GM12878 (cell line): ENCODE measurements around the gene PTGER4. TPM values are rescaled to one million over a fixed set of nuclear protein-coding genes. Genes with fewer than 3 reads are reported as not detected.

ENCODE experiments used
- ATAC-seq: fragments of 200-7000 bp; cut with Tn5 transposase; 3 replicates; pipeline ENCODE4 v1.9.1; 2020; ENCODE audit warnings: mild to moderate bottlenecking, moderate library complexity
- BruUV-seq: library from RNA; stranded (reverse); fragments of 400-500 nt; replicated peaks from 2 replicates; lab custom pipeline; 2021; lab: Mats Ljungman, UMichigan
- CTCF ChIA-PET: fragments of 300-600 bp; sonication (Branson Sonifier 250); formaldehyde crosslinking; extraction: SDS; loops from one replicate; lab custom pipeline; 2021; ENCODE audit warnings: inconsistent platforms; lab: Yijun Ruan, JAX
- POLR2A ChIA-PET: fragments of 350-600 bp; formaldehyde crosslinking; extraction: SDS; loops from one replicate; lab custom pipeline; 2021; ENCODE audit warnings: inconsistent platforms; lab: Charles Lee
- RAD21 ChIA-PET: fragments of 300-600 bp; sonication (Branson Sonifier 250); formaldehyde crosslinking; loops from one replicate; lab custom pipeline; 2023; ENCODE audit warnings: antibody characterized with exemption; ENCODE audit not compliant: unreplicated experiment; lab: Charles Lee
- SMC1A ChIA-PET: fragments of 300-600 bp; sonication (Branson Sonifier 250); formaldehyde crosslinking; loops from one replicate; lab custom pipeline; 2023; ENCODE audit not compliant: unreplicated experiment, uncharacterized antibody; lab: Charles Lee
- DNase-seq: peaks from one replicate; pipeline ENCODE4 v3.0.0-alpha.2; 2011; ENCODE audit warnings: low read depth, low spot score
- FAIRE-seq: peaks from 3 replicates; lab custom pipeline; 2011; peaks lifted over from hg19 to GRCh38; lab: Jason Lieb, UNC
- H2AFZ ChIP-seq: 2 replicates; pipeline ENCODE4 v1.6.0; 2011; ENCODE audit warnings: low read depth, low read length, control low read depth; ENCODE audit not compliant: control insufficient read depth
- H3K27ac ChIP-seq: 2 replicates; pipeline ENCODE4 v1.5.1; 2011; ENCODE audit warnings: control low read depth; ENCODE audit not compliant: control insufficient read depth, insufficient read depth
- H3K27me3 ChIP-seq, 2 experiments: replicated peaks in 1 of 2; 2 replicates each; pipeline versions ENCODE4 v1.6.0 to v1.6.1; 2011; ENCODE audit warnings: low read length in 1 of 2; ENCODE audit not compliant: control insufficient read depth in 2 of 2, insufficient read depth in 2 of 2
- H3K36me3 ChIP-seq, 2 experiments: 2 replicates each; pipeline ENCODE4 v1.5.1; 2011; ENCODE audit warnings: low read length in 1 of 2; ENCODE audit not compliant: control insufficient read depth in 2 of 2, insufficient read depth in 2 of 2
- H3K4me1 ChIP-seq: 2 replicates; pipeline ENCODE4 v1.6.1; 2011; ENCODE audit warnings: mild to moderate bottlenecking, low read length, moderate library complexity, mixed read lengths; ENCODE audit not compliant: control insufficient read depth, insufficient read depth
- H3K4me2 ChIP-seq: 2 replicates; pipeline ENCODE4 v1.6.0; 2011; ENCODE audit warnings: control low read depth; ENCODE audit not compliant: control insufficient read depth, insufficient read depth
- H3K4me3 ChIP-seq: fragments of 200-600 bp; sonication (generic); 2 replicates; pipeline ENCODE4 v1.5.1; 2016
- H3K79me2 ChIP-seq: 2 replicates; pipeline ENCODE4 v1.6.0; 2011; ENCODE audit warnings: low read length; ENCODE audit not compliant: control insufficient read depth, insufficient read depth
- H3K9ac ChIP-seq: 2 replicates; pipeline ENCODE4 v1.8.0; 2011; ENCODE audit warnings: low read length, control low read depth, mixed read lengths; ENCODE audit not compliant: control insufficient read depth, insufficient read depth
- H3K9me3 ChIP-seq: replicated peaks from 3 replicates; pipeline ENCODE4 v1.5.1; 2011; ENCODE audit warnings: mild to moderate bottlenecking, low read length; ENCODE audit not compliant: control insufficient read depth, insufficient read depth
- H4K20me1 ChIP-seq: 2 replicates; pipeline ENCODE4 v1.6.0; 2011; ENCODE audit not compliant: control insufficient read depth, insufficient read depth
- BHLHE40 ChIP-seq, 2 experiments: fragments of 450-650 bp in 1 of 2; IDR thresholded peaks; 2 replicates each; pipeline ENCODE4 v1.6.1; 2011 to 2017; ENCODE audit warnings: low read depth in 2 of 2, borderline replicate concordance in 1 of 2, improper control_type of control experiment in 1 of 2, low read length in 1 of 2, mild to moderate bottlenecking in 1 of 2
- BRCA1 ChIP-seq: IDR thresholded peaks from 2 replicates; pipeline ENCODE4 v1.6.1; 2011; ENCODE audit warnings: low read depth, low read length, improper control_type of control experiment
- CTCF ChIP-seq, 3 experiments: IDR thresholded peaks in 2 of 3; conservative IDR thresholded peaks in 1 of 3; 2 replicates each; pipeline ENCODE4 v1.5.1; 2011; ENCODE audit warnings: low read depth in 3 of 3, low read length in 3 of 3, mild to moderate bottlenecking in 3 of 3, control low read depth in 2 of 3, moderate library complexity in 2 of 3, inconsistent platforms in 1 of 3, mixed read lengths in 1 of 3; ENCODE audit not compliant: control insufficient read depth in 2 of 3, insufficient read depth in 1 of 3; ENCODE audit errors: extremely low read depth in 1 of 3
- E4F1 ChIP-seq: fragments of 450-650 bp; IDR thresholded peaks from 2 replicates; pipeline ENCODE4 v1.6.1; 2018; ENCODE audit warnings: borderline replicate concordance, mild to moderate bottlenecking; ENCODE audit not compliant: partially characterized antibody
- IKZF1 ChIP-seq: fragments of 450-650 bp; conservative IDR thresholded peaks from 2 replicates; pipeline ENCODE4 v1.6.1; 2017; ENCODE audit warnings: antibody characterized with exemption, mild to moderate bottlenecking
- JUNB ChIP-seq: IDR thresholded peaks from 2 replicates; pipeline ENCODE4 v1.6.1; 2016; ENCODE audit warnings: antibody characterized with exemption, mild to moderate bottlenecking
- KAT2A ChIP-seq: conservative IDR thresholded peaks from 2 replicates; pipeline ENCODE4 v1.6.1; 2011; ENCODE audit warnings: low read depth, low read length; ENCODE audit not compliant: control insufficient read depth
- POLR2A ChIP-seq: IDR thresholded peaks from 2 replicates; pipeline ENCODE4 v1.6.1; 2011; ENCODE audit warnings: low read depth, mild to moderate bottlenecking, low read length
- SMAD1 ChIP-seq: fragments of 450-650 bp; IDR thresholded peaks from 2 replicates; pipeline ENCODE4 v1.6.1; 2018; ENCODE audit warnings: mild to moderate bottlenecking, low read depth; ENCODE audit not compliant: partially characterized antibody
- SMAD5 ChIP-seq: IDR thresholded peaks from 2 replicates; pipeline ENCODE4 v1.6.1; 2016; ENCODE audit warnings: antibody characterized with exemption, low read depth
- USF1 ChIP-seq: IDR thresholded peaks from 2 replicates; pipeline ENCODE4 v1.6.1; 2011; ENCODE audit warnings: borderline replicate concordance, low read depth, mild to moderate bottlenecking, moderate library complexity, mixed read lengths, low read length; ENCODE audit not compliant: insufficient read depth; ENCODE audit errors: extremely low read length
- in situ Hi-C: fragments of 300-500 bp; cut with MboI; formaldehyde crosslinking; loops from 9 replicates; pipeline ENCODE4 v1.14.3; 2018; ENCODE audit warnings: mixed read lengths
- intact Hi-C: fragments of 100-400 bp; cut with micrococcal nuclease; formaldehyde crosslinking; loops from one replicate; pipeline ENCODE4 v1.14.2; 2022; ENCODE audit not compliant: unreplicated experiment
- polyA plus RNA-seq, 11 experiments: library from polyadenylated mRNA; depleted of rRNA in 4 of 11; unstranded in 6 of 11; stranded (reverse) in 5 of 11; fragments of >200 nt; fragmentation: Nextera tagmentation in 4 of 11; fragmentation: Illumina TruSeq in 1 of 11; extraction: Ambion mirVana in 4 of 11; extraction: Trizol in 1 of 11; gene quantifications; 1 replicate in 1 of 11; 2 replicates in 10 of 11; pipeline versions ENCODE4 v1.2.1 to v1.2.3, GENCODE V29; 2011 to 2016; ENCODE audit warnings: inconsistent platforms in 2 of 11, missing spikeins in 2 of 11, low read depth in 1 of 11
- total RNA-seq, 4 experiments: library from RNA; depleted of rRNA in 3 of 4; stranded (reverse); fragments of >200 nt in 3 of 4; fragmentation: Illumina TruSeq in 1 of 4; extraction: Trizol in 1 of 4; gene quantifications; 2 replicates each; pipeline versions ENCODE4 v1.2.1 to v1.2.3, GENCODE V29; 2013 to 2021

PTGER4 gene
- total and polyA plus RNA-seq, 10 of the 15 experiments (the other 5 are each of a cell fraction or from before 2014, with no cell fraction given): 0.15 to 3.7 (median 0.62) TPM

GRCh38 chr5:40679913-40680681 is at the start of gene PTGER4 (continued):
- TF ChIP-seq CTCF (IDR thresholded peaks at IDR 0.05 in 2 of 3, conservative IDR thresholded peaks at IDR 0.05 in 1 of 3; ENCODE audit: control insufficient read depth in 2 of 3, extremely low read depth in 1 of 3, insufficient read depth in 1 of 3, low read depth in 3 of 3, low read length in 3 of 3) (no peak), IKZF1 (0 out of 2 replicates have a peak, but pooled peaks have one; percentile 49), SMAD5 (no peak), JUNB (no peak), BHLHE40 (IDR thresholded peaks at IDR 0.05; ENCODE audit: borderline replicate concordance in 1 of 2, low read depth in 2 of 2, low read length in 1 of 2) (peak in 1 of 2 experiments; percentile 10; a peak in 1 of 4 replicates), KAT2A (no peak), POLR2A (peak; percentile 53; the same call in 1 of the 2 replicates), BRCA1 (no peak), USF1 (peak; percentile 2)
- TF ChIP-seq, all 136 proteins: peak for 4

- no peaks in the 10 kb centered on the region for H3K4me1 ChIP-seq
- no peak overlapping the region for H3K4me3 ChIP-seq
- ATAC-seq (no peak), FAIRE-seq (no peak), DNase-seq (no peak)
- H3K9ac ChIP-seq: no peak overlapping the region
- no peaks in the 10 kb centered on the region for H3K36me3 ChIP-seq
- no peaks in the 10 kb centered on the region for H4K20me1 ChIP-seq
- CTCF ChIA-PET: no interaction called here
- SMC1A ChIA-PET: no interaction called here
- no peaks in the 10 kb centered on the region; a peak in 2 of 4 replicates for H3K27me3 ChIP-seq
- H3K9me3 ChIP-seq: no peaks in the 10 kb centered on the region
- TF ChIP-seq SMAD1 (no peak), E4F1 (no peak)
- BruUV-seq: no TSS peak
- POLR2A ChIA-PET: no interaction called here
- H3K27ac ChIP-seq: no peak overlapping the region
- intact Hi-C loops (no loop called here), in situ Hi-C loops (no loop called here)
- RAD21 ChIA-PET: no interaction called here
- H3K79me2 ChIP-seq: no peaks in the 10 kb centered on the region
- no peak overlapping the region for H2AFZ ChIP-seq
- H3K4me2 ChIP-seq: no peak overlapping the region
Observed at GRCh38 chr5:40630126-40630525, 49.6 kb upstream of the PTGER4 start.
